Lung microvascular endothelial cell (primary cell): ENCODE data around the gene IP6K3. TPM values are rescaled to one million over a fixed set of nuclear protein-coding genes. Genes with fewer than 3 reads are reported as not detected.
A peak's percentile ranks its signal among the peaks of the same experiment; 100 is the strongest.

Experiments
- DNase-seq, 2 donors: peaks; one replicate each; pipeline versions ENCODE4 v3.0.0 to v3.0.0-alpha.2; 2010; ENCODE audit warnings: low read depth in 2 of 2
- total RNA-seq: library from RNA; depleted of rRNA; stranded (reverse); fragments of >200 nt; gene quantifications from 2 replicates; pipeline ENCODE4 v1.2.1, GENCODE V29; 2014

Gene IP6K3
- total RNA-seq, 1 donor from 2014 or later, result not detected

DNA sequence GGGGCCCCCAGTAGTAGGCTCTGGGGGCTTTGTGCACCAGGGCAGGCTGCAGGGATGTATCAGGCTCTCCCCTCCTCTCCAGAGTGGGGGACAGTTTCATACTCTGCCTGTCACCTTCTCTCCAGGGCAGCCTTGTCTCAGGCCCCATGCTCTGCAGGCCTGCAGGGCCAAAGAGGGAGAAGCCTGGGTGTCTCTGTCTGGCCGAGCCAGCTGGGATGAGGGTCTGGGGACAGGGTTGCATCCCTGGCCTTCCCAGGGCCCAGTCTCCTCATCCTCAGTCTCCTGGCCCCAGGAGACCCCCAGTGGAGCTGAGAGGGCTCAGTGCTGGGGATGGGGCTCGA lies 14.8 kb upstream of the IP6K3 start:
- DNase-seq, result no peak

- no peak for DNase-seq
Observed at GRCh38 chr6:33759887-33760629, 13.4 kb upstream of the IP6K3 start.

GRCh38 chr6:33758815-33759216 lies 12.1 kb upstream of the IP6K3 start:
- DNase-seq, result no peak

- no peak for DNase-seq
Observed at GRCh38 chr6:33757906-33758305, 11.2 kb upstream of the IP6K3 start.

DNA sequence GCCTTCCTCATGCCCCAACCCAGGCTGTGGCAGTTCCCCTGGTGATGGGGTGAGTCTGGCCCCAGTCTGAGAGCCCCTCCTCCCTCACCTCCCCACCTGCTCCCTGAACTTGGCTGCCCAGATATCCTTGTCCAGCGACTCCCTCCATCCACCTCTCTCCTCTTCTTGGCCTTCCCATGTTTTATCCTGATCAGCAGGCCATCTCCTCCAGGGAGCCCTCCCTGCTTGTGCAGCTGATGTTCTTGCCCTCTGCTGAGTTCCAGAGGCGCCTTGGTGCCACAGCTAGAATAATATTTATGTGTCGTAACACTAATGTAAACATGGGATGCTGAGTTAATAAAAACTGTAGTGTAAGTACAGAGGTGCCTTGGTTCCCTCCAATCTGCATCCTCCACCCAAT lies 10.4 kb upstream of the IP6K3 start:
- DNase-seq, result no peak

DNA sequence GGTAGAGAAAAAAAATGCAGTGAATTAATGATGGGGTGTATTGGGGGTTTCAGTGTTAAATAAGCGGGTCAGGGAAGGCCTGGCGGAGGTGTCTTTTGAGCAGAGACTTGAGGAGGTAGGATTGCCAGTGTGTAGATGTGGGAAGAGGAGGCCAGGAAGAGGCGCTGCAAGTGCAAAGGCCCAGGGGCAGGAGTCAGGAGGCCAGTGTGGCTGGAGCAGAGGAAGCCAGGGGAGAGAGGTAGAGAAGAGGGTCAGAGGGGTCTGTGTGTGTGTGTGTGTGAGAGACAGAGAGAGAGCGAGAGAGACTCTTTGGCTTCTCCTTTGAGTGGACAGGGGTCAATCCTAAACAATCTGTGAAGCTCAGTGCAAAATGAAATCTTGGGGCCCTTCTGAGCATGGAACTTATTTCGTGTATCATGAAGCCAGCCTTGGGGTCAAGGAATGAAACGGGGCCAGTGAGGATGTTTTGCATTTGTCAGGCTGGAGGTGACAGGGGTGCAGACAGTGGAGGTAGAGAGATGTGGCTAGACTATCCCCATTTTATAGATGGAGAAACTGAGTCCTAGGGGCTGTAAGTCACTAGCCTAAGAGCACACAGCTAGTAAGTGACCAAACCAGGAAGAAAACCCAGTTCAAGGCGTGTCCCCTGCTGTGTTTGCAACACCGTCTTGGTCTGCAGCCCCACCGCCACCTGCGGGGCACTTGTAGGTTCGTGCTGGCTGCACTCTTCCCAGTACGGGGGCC lies 9.7 kb upstream of the IP6K3 start:
- DNase-seq, result no peak

DNA sequence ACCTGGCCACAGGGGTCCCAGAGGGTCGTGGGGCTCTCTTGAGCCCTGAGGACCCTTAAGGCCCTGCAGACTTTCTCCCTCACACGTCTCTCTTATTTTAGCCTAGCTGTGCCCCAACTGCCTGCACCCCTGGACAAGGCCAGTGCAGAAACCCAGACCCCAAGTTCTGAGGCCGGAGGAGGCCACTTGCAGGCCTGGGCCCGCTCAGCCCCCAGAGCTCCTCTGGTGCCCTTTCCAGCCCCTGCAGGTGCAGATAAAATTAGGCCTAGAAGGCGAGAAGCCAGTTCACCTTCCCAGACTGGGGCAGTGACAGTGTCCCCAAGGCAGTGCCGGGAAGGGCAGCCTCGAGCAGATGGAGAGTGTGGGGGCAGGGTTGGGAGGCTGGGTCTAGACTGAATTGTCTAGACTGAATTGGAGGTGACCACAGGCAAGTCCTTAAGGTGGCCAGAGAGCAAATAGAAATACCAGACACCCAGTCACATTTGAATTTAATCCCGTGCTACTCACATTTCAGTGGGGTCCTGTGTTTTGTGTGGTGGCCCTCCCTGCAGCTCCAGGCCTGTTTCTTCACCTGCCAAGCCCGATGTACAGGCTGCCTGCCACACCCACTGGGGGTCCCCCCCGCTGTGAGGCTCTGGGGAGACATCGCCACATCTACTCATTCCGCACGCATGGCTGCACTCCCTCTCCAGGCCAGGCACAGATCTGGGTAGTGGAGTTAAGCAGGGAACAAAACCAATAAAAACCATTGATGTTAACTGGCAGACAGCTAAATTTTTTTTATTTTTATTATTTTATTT lies 8.6 kb upstream of the IP6K3 start:
- no peak for DNase-seq

DNA sequence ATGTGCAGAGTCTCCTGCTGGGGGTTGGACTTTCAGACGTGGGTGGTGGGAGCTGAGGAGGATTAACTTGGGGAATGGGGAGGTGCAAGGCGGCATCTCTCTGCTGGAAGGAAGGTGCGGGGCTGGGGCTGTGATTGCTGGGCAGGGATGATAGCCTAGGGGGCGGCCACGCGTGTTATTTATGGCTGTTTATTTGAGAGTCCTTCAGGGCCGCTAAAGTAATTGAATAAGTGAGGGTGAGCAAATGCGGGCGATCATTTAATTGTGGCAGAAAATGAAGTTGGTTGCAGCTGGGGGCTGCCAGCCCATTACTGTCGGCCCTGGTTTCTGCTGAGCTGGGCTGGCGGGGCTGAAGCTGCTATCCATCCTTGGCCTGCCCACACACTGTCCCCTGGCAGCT lies 7.5 kb upstream of the IP6K3 start:
- DNase-seq, result no peak

DNA sequence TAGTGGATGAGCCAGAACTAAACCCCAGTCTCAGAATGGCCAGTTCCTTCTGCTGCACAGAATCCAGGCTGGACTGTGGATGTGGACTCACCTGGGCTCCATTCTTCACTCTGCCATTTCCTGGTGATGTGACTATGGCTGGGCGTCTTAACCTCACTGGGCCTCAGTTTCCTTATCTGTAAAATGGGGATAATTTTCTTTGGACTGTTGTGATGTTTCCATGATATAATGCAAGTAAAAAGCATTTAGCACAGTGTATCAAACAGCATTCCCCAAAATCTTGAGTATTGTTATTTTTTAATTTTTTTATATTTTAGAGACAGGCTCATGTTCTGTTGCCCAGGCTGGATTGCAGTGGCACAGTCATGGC lies 5.9 kb upstream of the IP6K3 start:
- no peak for DNase-seq

- DNase-seq, result no peak
Observed at GRCh38 chr6:33751771-33752645, 5.3 kb upstream of the IP6K3 start.

DNA sequence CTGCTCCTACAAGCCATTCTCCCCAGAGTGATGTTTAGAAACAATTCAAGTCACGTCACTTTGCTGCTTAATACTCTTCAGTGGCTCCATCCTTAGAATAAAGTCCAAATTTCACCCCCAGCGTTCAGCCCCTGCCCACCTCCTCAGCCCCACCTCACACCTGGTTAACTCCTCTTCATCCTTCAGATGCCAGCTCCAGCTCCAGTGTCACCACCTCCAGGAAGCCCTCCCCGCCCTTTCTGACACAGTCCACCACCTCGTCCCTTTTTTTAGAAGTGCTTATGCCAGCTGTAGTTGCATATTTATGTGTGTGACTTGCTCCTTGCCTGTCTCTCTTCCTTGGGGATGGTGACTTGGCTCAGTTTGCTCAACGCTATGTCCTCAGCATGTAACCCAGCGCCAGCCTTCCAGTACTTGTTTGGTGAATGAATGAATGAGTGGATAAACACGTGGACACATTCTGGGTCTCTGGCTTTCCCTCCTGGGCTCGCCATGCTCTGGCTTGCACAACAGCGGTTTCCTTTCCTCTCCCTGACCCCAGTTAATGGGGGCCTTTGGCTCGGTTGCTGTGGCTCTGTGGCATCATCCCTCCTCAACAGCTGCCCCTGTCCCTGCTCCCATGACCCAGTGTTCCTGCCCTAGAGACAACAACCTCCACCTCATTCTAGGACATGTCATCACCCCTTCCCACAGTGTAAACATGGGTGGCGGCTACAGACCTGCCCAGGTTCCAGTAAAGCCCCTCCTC lies 3.7 kb upstream of the IP6K3 start:
- peak in 1 of 2 donors; percentile 33 for DNase-seq

GRCh38 chr6:33749401-33749800 lies 2.7 kb upstream of the IP6K3 start:
- no peak for DNase-seq

GRCh38 chr6:33748841-33749240 lies 2.1 kb upstream of the IP6K3 start:
- no peak for DNase-seq

GRCh38 chr6:33747823-33748222 lies 1.1 kb upstream of the IP6K3 start:
- DNase-seq, result no peak

- DNase-seq, result no peak
Observed at GRCh38 chr6:33746036-33746600, 587 bp downstream of the IP6K3 start.

DNA sequence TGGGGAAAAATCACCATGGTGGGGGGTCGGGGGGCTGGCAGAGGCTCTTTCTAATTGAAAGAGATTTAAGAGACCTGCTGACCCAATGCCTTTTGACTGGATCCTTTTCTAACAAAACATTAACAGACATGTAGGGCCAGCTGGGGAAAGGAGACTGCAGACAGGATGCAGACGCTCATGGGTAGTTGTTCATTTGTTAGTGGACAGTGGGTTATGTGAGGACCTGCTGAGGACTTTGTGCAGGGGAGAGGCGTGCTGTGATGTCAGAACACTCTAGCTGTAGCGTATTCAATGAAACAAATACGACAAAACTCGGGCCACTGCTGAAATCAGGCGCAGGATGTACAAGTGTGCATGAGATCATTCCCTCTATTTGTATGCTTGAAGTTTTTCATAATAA lies 1.2 kb downstream of the IP6K3 start:
- DNase-seq, result no peak

- DNase-seq, result no peak
Observed at GRCh38 chr6:33744895-33745546, 1.7 kb downstream of the IP6K3 start.

GRCh38 chr6:33744001-33744848 lies 2.5 kb downstream of the IP6K3 start:
- DNase-seq, result peak; percentile 70 to 77

- no peak for DNase-seq
Observed at GRCh38 chr6:33742837-33743236, 3.9 kb downstream of the IP6K3 start.
